Body of pancreas (tissue), 4 donors: ENCODE results near the gene SCGB1D1. TPM values are rescaled to one million over a fixed set of nuclear protein-coding genes. Genes with fewer than 3 reads are reported as not detected.
A peak's percentile ranks its signal among the peaks of the same experiment; 100 is the strongest.

Experiments
- ATAC-seq: fragments of 150-250 bp; one replicate; pipeline ENCODE4 v1.9.1; 2016
- DNase-seq, 4 donors: peaks; one replicate each; pipeline ENCODE4 v3.0.0-alpha.2; 2019
- H3K27ac ChIP-seq, 4 donors: fragments of 200-600 bp; sonication (generic); 1 replicate in 3 of 4; 2 replicates in 1 of 4; pipeline versions ENCODE4 v1.5.1 to v1.6.1; 2016 to 2019; ENCODE audit warnings: mild to moderate bottlenecking in 1 of 4, mixed read lengths in 1 of 4, moderate library complexity in 1 of 4
- H3K27me3 ChIP-seq, 2 donors: fragments of 200-600 bp; sonication (generic); one replicate each; pipeline ENCODE4 v1.6.0; 2016; ENCODE audit warnings: mild to moderate bottlenecking in 1 of 2
- H3K36me3 ChIP-seq, 2 donors: fragments of 200-600 bp; sonication (generic); replicated peaks in 1 of 2; 2 replicates each; pipeline ENCODE4 v1.5.1; 2016; ENCODE audit warnings: low read depth in 2 of 2; ENCODE audit not compliant: insufficient read depth in 1 of 2
- H3K4me1 ChIP-seq: fragments of 200-600 bp; sonication (generic); one replicate; pipeline ENCODE4 v1.6.0; 2016
- H3K4me3 ChIP-seq, 2 donors: fragments of 200-600 bp; sonication (generic); 1 replicate in 1 of 2; 2 replicates in 1 of 2; pipeline ENCODE4 v1.5.1; 2016 to 2019
- H3K9me3 ChIP-seq, 3 donors: fragments of 200-600 bp; sonication (generic); 1 replicate in 2 of 3; 2 replicates in 1 of 3; pipeline ENCODE4 v1.5.1; 2016
- POLR2A ChIP-seq, 3 donors: fragments of 450-650 bp; IDR thresholded peaks; one replicate each; pipeline ENCODE4 v1.6.1; 2016; ENCODE audit warnings: antibody characterized with exemption in 3 of 3, mild to moderate bottlenecking in 2 of 3
- WGBS, 2 donors: methylation state at CpG; one replicate each; pipeline ENCODE4 v1.1.5; 2017; 5-methylcytosine and 5-hydroxymethylcytosine counted together
- intact Hi-C: fragments of 100-400 bp; cut with DNase I; formaldehyde crosslinking; loops from one replicate; pipeline ENCODE4 v1.15.1; 2023
- total RNA-seq, 2 donors: library from RNA; depleted of rRNA; stranded (reverse); fragments of >200 nt; gene quantifications; one replicate each; pipeline ENCODE4 v1.1.0, GENCODE V29; 2016
- TF ChIP-seq, protein P1 (sequence below), 7 experiments: fragments of 450-650 bp in 4 of 7; fragments of 200-600 bp in 3 of 7; sonication (generic) in 3 of 7; IDR thresholded peaks; one replicate each; pipeline ENCODE4 v1.5.1; 2016 to 2019; ENCODE audit warnings: antibody characterized with exemption in 7 of 7

Gene SCGB1D1
- total RNA-seq, 2 donors from 2014 or later, result not detected

DNA sequence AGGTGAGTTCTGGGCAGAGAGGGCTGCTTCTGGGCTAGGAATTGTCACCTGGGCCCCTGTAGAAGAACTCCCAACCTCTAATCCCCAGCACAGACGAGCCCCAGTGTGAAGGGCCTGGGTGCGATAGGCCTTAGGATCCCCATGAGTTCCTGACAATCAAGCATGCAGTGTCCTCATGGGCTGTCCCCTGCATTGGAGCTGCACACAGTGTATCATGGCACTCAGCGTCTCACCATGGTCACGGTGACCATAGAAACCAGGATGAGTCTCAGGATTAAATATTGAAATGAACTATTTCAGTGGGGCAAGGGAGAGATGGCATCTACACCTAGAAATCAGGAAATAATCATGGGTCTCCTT is 18.7 kb downstream of the SCGB1D1 start:
- Histone ChIP-seq H3K4me3 (no peak overlapping the region), H3K9me3 (no peaks in the 10 kb centered on the region), H3K4me1 (peaks cover 10% of the 10 kb centered on the region), H3K27me3 (no peaks in the 10 kb centered on the region), H3K36me3 (no peaks in the 10 kb centered on the region), H3K27ac (peak overlapping the region in 3 of 4 donors; percentile 15 to 40 (median 27))
- WGBS, 2 donors, result 64 to 66% methylated on average over 4 of the region's 4 CpGs
- TF ChIP-seq, protein P1, sequence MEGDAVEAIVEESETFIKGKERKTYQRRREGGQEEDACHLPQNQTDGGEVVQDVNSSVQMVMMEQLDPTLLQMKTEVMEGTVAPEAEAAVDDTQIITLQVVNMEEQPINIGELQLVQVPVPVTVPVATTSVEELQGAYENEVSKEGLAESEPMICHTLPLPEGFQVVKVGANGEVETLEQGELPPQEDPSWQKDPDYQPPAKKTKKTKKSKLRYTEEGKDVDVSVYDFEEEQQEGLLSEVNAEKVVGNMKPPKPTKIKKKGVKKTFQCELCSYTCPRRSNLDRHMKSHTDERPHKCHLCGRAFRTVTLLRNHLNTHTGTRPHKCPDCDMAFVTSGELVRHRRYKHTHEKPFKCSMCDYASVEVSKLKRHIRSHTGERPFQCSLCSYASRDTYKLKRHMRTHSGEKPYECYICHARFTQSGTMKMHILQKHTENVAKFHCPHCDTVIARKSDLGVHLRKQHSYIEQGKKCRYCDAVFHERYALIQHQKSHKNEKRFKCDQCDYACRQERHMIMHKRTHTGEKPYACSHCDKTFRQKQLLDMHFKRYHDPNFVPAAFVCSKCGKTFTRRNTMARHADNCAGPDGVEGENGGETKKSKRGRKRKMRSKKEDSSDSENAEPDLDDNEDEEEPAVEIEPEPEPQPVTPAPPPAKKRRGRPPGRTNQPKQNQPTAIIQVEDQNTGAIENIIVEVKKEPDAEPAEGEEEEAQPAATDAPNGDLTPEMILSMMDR (IDR thresholded peaks at IDR 0.05), result no peak
- no peak for TF ChIP-seq POLR2A (IDR thresholded peaks at IDR 0.05)
- peak in 1 of 4 donors; percentile 7 for DNase-seq
- intact Hi-C loops, result no loop called here
- ATAC-seq, result no peak

DNA sequence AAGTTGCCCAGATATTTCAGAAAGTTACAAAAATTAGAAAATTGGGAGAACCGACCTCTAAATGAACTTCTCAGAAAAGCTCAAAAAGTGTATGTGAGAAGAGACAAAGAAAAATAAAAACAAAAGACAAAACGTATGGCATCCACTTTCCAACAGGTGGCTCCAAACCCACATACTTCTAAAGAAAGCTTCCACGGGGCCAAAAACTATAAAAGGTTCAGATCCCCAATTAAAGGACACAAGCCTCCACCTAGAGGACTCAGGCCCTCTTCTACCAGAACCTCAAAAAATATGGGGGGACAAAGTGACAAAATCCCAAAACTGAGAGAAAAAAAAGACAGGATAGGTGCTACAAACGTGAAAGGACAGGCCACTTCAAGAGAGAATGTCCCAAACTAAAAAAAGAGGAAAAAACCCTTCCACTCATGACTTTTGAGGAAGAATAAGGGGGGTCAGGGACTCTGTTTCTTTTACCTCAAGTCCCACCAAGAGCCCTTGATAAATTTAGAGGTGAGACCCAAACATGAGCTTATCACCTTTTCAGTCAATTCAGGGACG is 27.3 kb downstream of the SCGB1D1 start:
- TF ChIP-seq, protein P1 (IDR thresholded peaks at IDR 0.05), result peak in 4 of 7 experiments; percentile 30 to 45 (median 44)
- no peak for TF ChIP-seq POLR2A (IDR thresholded peaks at IDR 0.05)
- H3K9me3 ChIP-seq, result no peaks in the 10 kb centered on the region
- ATAC-seq, result no peak
- no peaks in the 10 kb centered on the region for H3K36me3 ChIP-seq
- no peak for DNase-seq
- H3K4me1 ChIP-seq, result no peaks in the 10 kb centered on the region
- no peak overlapping the region for H3K27ac ChIP-seq
- intact Hi-C loops, result no loop called here
- 48 to 52% methylated on average over 5 of the region's 5 CpGs for WGBS, 2 donors
- no peak overlapping the region for H3K4me3 ChIP-seq
- no peaks in the 10 kb centered on the region for H3K27me3 ChIP-seq

DNA sequence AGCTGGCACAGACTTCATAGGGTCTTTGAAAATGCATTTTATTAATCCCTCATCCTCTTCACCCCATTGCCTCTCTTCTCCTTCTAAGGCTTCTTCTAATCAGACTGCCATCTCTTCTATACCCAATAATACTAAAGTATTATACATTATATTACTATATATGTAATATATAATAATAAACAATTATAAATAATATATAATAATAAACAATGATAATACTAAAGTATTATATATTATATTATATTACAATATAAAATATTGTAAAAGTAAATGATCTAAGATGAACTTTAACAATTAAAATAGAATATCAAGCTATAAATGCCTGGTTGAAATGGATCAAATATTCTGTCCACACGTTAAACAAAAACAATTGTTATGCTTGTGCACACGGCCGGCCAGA is 31.5 kb downstream of the SCGB1D1 start:
- DNase-seq (no peak), ATAC-seq (no peak)
- intact Hi-C loops, result no loop called here
- Histone ChIP-seq H3K36me3 (no peaks in the 10 kb centered on the region), H3K9me3 (peaks cover 0 to 20% (median 0%) of the 10 kb centered on the region in 3 donors), H3K4me3 (no peak overlapping the region), H3K27ac (no peak overlapping the region), H3K27me3 (no peaks in the 10 kb centered on the region), H3K4me1 (no peaks in the 10 kb centered on the region)
- no peak for TF ChIP-seq POLR2A (IDR thresholded peaks at IDR 0.05)
- TF ChIP-seq, protein P1 (IDR thresholded peaks at IDR 0.05), result no peak
- 74 to 85% methylated on average over 3 of the region's 3 CpGs for WGBS, 2 donors

DNA sequence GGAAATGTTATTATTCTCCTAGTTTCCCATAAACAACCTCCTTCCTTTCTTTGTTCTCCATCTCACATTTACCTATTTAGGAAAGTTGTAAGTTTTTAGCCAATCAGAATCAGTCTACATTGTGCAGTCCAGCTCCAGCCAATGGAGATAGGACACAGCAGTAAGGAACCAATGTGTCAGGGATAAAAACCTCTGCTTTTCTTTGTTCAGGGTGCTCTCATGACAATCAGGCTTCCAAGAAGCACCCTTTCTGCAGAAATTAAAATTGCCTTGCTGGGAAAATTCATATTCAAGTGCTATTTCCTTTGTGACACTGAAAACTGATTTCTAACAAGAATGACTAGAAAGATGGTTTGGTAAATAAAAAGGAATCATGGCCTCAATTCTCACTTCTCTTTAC is 33.1 kb downstream of the SCGB1D1 start:
- intact Hi-C loops, result no loop called here
- Histone ChIP-seq H3K4me3 (no peak overlapping the region), H3K4me1 (no peaks in the 10 kb centered on the region), H3K27me3 (no peaks in the 10 kb centered on the region), H3K9me3 (peaks cover 0 to 20% (median 0%) of the 10 kb centered on the region in 3 donors), H3K27ac (no peak overlapping the region), H3K36me3 (no peaks in the 10 kb centered on the region)
- no peak for ATAC-seq
- TF ChIP-seq POLR2A (IDR thresholded peaks at IDR 0.05), result no peak
- TF ChIP-seq, protein P1 (IDR thresholded peaks at IDR 0.05), result no peak
- DNase-seq, result no peak

DNA sequence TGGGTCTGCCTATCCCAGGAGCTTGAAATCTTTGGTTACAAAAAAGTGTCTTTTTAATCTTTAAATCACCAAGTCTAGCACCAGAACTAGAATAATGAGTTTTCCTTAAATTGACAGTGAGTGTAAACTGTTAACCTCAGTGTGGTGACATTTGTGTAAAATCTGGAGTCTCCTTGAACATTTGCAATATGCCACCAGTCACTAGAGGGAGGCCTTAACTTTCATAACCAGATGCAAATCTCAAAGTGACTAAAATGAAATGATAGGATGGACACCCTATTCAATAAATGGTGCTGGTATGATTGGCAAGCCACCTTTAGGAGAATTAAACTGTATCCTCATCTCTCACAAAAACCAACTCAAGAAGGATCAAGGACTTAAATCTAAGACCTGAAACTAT is 43.7 kb downstream of the SCGB1D1 start:
- intact Hi-C loops, result no loop called here
- TF ChIP-seq, protein P1 (IDR thresholded peaks at IDR 0.05), result peak in 1 of 7 experiments; percentile 6
- no peak for TF ChIP-seq POLR2A (IDR thresholded peaks at IDR 0.05)
- Histone ChIP-seq H3K4me1 (no peaks in the 10 kb centered on the region), H3K4me3 (no peak overlapping the region), H3K9me3 (no peaks in the 10 kb centered on the region), H3K36me3 (no peaks in the 10 kb centered on the region), H3K27me3 (no peaks in the 10 kb centered on the region), H3K27ac (no peak overlapping the region)
- ATAC-seq, result no peak
- no peak for DNase-seq
